ENCODE results near the gene SEMA3F.
A peak's percentile ranks its signal among the peaks of the same experiment; 100 is the strongest.

The SEMA3F gene

GRCh38 chr3:50163572-50164455 is 8.7 kb downstream of the SEMA3F start:
- TF ChIP-seq CTCF (IDR thresholded peaks at IDR 0.05) (no peak), ZFX (IDR thresholded peaks at IDR 0.05; ENCODE audit: borderline replicate concordance) (no peak)
- H3K27ac ChIP-seq = 0 out of 2 replicates have a peak overlapping the region, but pooled peaks have one; percentile 30

DNA sequence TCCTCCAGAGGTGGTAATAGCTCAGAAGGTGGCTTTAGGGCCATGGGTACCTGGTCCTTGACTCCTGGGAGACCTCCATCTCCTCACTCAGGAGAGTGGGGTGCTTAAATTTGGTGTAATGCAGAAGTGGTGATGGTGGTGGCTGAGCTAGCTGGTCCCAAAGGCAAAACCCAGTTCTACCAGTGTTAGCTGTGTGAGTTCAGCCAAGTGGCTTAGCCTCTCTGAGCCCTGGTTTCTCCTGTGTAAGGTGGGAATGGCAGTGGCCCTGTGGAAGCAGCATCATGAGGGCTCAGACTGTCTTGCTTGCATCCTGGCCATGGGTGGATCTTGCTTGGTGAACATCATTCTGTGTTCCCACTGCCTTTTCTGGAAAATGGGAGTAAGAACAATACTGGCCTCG is 9.4 kb downstream of the SEMA3F start:
- 0 out of 2 replicates have a peak overlapping the region, but pooled peaks have one; percentile 30 for H3K27ac ChIP-seq
- TF ChIP-seq ZFX (IDR thresholded peaks at IDR 0.05; ENCODE audit: borderline replicate concordance) = no peak
- no peak for TF ChIP-seq CTCF (IDR thresholded peaks at IDR 0.05)

DNA sequence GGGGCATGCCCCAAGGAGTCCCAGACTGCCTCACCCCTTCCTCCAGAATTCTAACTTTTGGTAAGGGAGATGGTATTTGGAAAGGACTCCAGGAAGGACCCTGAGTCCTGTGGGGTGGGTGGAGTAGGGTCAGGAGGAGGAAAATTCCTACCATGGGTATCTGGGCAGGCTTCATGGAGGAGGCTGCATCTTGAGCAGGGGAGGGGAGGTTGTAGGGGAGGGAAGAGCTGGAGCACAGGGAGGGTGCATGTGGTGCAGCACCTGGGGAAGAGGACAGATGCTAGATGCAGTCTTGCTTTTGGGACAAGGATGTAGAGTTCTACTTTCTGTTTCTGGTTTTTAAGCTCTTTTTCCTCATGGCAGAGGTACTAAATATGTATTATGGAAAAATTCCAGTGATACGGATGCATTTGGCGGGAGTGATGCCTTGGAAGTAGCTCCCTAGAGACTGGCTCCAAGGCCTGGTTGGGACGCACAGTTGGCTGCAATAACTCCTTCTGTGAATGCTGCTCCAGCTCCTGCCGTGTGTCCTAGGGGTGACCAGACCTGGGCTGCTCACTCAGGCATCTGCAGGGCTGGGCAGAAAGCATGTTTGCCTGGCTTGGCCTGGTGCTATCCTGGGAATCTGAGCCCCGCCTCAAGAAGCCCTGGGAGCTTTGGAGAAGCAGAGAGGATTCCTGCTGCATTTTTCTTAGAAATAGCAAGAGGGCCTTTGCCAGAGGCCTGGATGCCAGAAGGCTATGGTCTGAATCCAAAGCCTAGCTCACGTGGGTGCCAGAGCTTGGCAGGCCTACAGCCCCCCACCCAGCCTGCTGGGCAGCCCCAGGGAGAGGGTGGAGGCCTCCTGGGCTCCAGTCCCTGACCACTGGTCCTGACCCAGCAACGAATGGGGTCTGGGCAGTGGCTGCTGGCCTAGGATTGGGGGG is 10.1 kb downstream of the SEMA3F start:
- H3K27ac ChIP-seq = no peak overlapping the region
- TF ChIP-seq ZFX (IDR thresholded peaks at IDR 0.05; ENCODE audit: borderline replicate concordance) (no peak), CTCF (IDR thresholded peaks at IDR 0.05) (no peak)

GRCh38 chr3:50165910-50166538 is 10.9 kb downstream of the SEMA3F start:
- H3K27ac ChIP-seq = no peak overlapping the region
- no peak for TF ChIP-seq ZFX (IDR thresholded peaks at IDR 0.05; ENCODE audit: borderline replicate concordance)
- no peak for TF ChIP-seq CTCF (IDR thresholded peaks at IDR 0.05)

DNA sequence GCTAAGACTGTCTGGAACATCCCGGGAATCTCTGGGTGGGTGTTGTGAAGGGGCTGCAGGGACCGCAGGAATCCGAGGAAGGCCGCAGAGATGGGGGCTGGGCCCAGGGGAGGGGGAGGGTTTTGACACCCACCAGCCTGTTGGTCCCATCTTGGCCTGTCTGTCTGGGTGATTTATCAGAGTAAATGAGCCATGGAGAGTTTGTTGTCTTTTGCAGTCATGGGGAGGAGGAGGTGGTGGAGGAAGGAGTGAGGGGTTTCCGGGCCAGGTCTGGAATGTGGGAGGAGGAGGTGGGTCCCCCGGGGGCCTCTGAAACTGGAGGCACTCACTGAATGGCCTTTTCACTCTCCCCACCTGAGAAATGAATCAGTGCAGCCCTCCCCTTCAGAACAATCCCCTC is 11.5 kb downstream of the SEMA3F start:
- TF ChIP-seq CTCF (IDR thresholded peaks at IDR 0.05) = no peak
- no peak for TF ChIP-seq ZFX (IDR thresholded peaks at IDR 0.05; ENCODE audit: borderline replicate concordance)
- no peak overlapping the region for H3K27ac ChIP-seq

- H3K27ac ChIP-seq = no peak overlapping the region
- no peak for TF ChIP-seq CTCF (IDR thresholded peaks at IDR 0.05)
Observed at GRCh38 chr3:50167069-50167840, 12.1 kb downstream of the SEMA3F start.
